SK-N-MC (cell line): ENCODE results near the gene GPR157.
"Not testable (repeated sequence)": the region's sequence is repeated elsewhere in the genome, so short reads cannot be mapped to it uniquely, and the experiment has no call there.

Experiments
- EZH2 ChIP-seq: fragments of 200-600 bp; sonication (generic); IDR thresholded peaks from one replicate; pipeline ENCODE4 v1.6.1; 2017; ENCODE audit warnings: antibody characterized with exemption
- POLR2AphosphoS5 ChIP-seq: IDR thresholded peaks from 2 replicates; pipeline ENCODE4 v1.6.1; 2012; ENCODE audit warnings: mild to moderate bottlenecking, low read depth, low read length, borderline replicate concordance

DNA sequence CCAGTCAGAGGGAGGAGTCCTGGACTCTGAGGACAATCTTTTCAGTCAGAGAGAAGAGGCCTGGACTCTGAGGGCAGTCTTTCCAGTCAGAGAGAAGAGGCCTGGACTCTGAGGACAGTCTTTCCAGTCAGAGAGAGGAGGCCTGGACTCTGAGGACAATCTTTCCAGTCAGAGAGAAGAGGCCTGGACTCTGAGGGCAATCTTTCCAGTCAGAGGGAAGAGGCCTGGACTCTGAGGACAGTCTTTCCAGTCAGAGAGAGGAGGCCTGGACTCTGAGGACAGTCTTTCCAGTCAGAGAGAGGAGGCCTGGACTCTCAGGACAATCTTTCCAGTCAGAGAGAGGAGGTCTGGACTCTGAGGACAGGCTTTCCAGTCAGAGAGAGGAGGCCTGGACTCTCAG lies 26.5 kb upstream of the GPR157 start:
- not testable (repeated sequence) for TF ChIP-seq EZH2, POLR2AphosphoS5
